NCI-H2227 (cell line): ENCODE results near the gene FUT2.
"Not testable (repeated sequence)": the region's sequence is repeated elsewhere in the genome, so short reads cannot be mapped to it uniquely, and the experiment has no call there.

ENCODE experiments used
- DNase-seq: peaks from one replicate; lab custom pipeline; 2025; ENCODE audit not compliant: unreplicated experiment; lab: John Stamatoyannopoulos, UW

The FUT2 gene

GRCh38 chr19:48698046-48698445, 2.3 kb downstream of the FUT2 start:
- DNase-seq: no peak

- no peak for DNase-seq
Observed at GRCh38 chr19:48702701-48703100, 6.9 kb downstream of the FUT2 start.

- DNase-seq: no peak
Observed at GRCh38 chr19:48703316-48703715, 7.5 kb downstream of the FUT2 start.

- DNase-seq: peak; percentile 20
Observed at GRCh38 chr19:48705431-48705830, 9.7 kb downstream of the FUT2 start.

- DNase-seq: no peak
Observed at GRCh38 chr19:48708471-48708870, 12.7 kb downstream of the FUT2 start.

- DNase-seq: no peak
Observed at GRCh38 chr19:48711106-48711662, 15.4 kb downstream of the FUT2 start.

- DNase-seq: peak; percentile 31
Observed at GRCh38 chr19:48713041-48713863, 17.5 kb downstream of the FUT2 start.

- peak; percentile 98 for DNase-seq
Observed at GRCh38 chr19:48713864-48714755, 18.3 kb downstream of the FUT2 start.

- DNase-seq: no peak
Observed at GRCh38 chr19:48714759-48715675, 19.2 kb downstream of the FUT2 start.

- peak; percentile 27 for DNase-seq
Observed at GRCh38 chr19:48715681-48716171, 20.0 kb downstream of the FUT2 start.

- peak; percentile 84 for DNase-seq
Observed at GRCh38 chr19:48716562-48717291, 21.0 kb downstream of the FUT2 start.

- not testable (repeated sequence) for DNase-seq
Observed at GRCh38 chr19:48718106-48718505, 22.3 kb downstream of the FUT2 start.

GRCh38 chr19:48718711-48719231, 23.0 kb downstream of the FUT2 start:
- no peak for DNase-seq

GRCh38 chr19:48719263-48720171, 23.7 kb downstream of the FUT2 start, which contains the start of gene MAMSTR:
MAMSTR (minus strand) TSS chr19:48719725; CDS start chr19:48719031, 694 bp downstream.
- DNase-seq: no peak

GRCh38 chr19:48720251-48720612, 24.5 kb downstream of the FUT2 start:
- no peak for DNase-seq

- peak; percentile 98 for DNase-seq
Observed at GRCh38 chr19:48720613-48721296, 25.0 kb downstream of the FUT2 start.

- DNase-seq: no peak
Observed at GRCh38 chr19:48722196-48722708, 26.5 kb downstream of the FUT2 start.
